ENCODE results near the gene RGS19. TPM values are rescaled to one million over a fixed set of nuclear protein-coding genes. Genes with fewer than 3 reads are reported as not detected.

Gene RGS19
- total and polyA plus RNA-seq, 4 donors = 4.9 to 12.9 (median 6.3) TPM

GRCh38 chr20:64067005-64067632, 12.2 kb downstream of the RGS19 start:
- Histone ChIP-seq H3K4me1 (ENCODE audit: control insufficient read depth in 4 of 4, insufficient read depth in 4 of 4, low read length in 3 of 4) (peaks cover 27 to 63% (median 52%) of the 10 kb centered on the region in 4 donors), H3K9me3 (ENCODE audit: control insufficient read depth in 4 of 4, low read length in 3 of 4) (no peaks in the 10 kb centered on the region), H3K9ac (ENCODE audit: low read depth in 1 of 2, low read length in 2 of 2) (no peak overlapping the region), H3K27ac (ENCODE audit: low read depth in 1 of 2, low read length in 2 of 2) (no peak overlapping the region), H3K36me3 (ENCODE audit: control insufficient read depth in 4 of 4, insufficient read depth in 3 of 4, low read depth in 1 of 4, low read length in 3 of 4) (peaks cover 0 to 2% (median 0%) of the 10 kb centered on the region in 4 donors), H3K27me3 (ENCODE audit: control insufficient read depth in 4 of 4, insufficient read depth in 4 of 4, low read length in 3 of 4) (no peaks in the 10 kb centered on the region), H3K4me3 (ENCODE audit: low read depth in 1 of 3, low read length in 3 of 3) (no peak overlapping the region)
- TF ChIP-seq SP1 (IDR thresholded peaks at IDR 0.05) (peak; percentile 10), RXRA (IDR thresholded peaks at IDR 0.05) (peak in 1 of 2 donors; percentile 42), NR2F2 (IDR thresholded peaks at IDR 0.05) (no peak), RAD21 (IDR thresholded peaks at IDR 0.05) (no peak)
- 67% methylated on average over 6 of the region's 6 CpGs for WGBS
- DNase-seq (ENCODE audit: low spot score) = no peak

DNA sequence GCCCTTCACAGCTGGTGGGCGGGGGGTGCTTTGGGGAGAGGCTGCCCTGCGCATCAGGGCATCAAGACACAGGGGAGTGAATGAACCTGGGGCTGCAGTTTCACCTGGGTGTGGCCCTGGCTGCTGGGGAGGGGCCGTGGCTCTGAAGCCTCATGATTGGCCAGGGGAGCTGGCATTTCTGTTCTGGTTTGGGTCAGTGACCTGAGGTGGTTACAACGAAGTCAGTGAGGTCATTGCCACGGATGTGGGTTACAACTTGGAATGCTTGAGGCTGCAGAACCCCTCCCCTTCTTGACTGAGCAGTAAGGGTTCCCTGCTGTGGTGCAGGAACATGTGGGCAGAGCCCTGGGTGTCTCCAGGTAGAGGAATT, 13.4 kb downstream of the RGS19 start:
- no peaks in the 10 kb centered on the region for H3K27me3 ChIP-seq (ENCODE audit: control insufficient read depth in 4 of 4, insufficient read depth in 4 of 4, low read length in 3 of 4)
- peak; percentile 86 for TF ChIP-seq SP1 (IDR thresholded peaks at IDR 0.05)
- TF ChIP-seq GABPA (IDR thresholded peaks at IDR 0.05 in 1 of 2, conservative IDR thresholded peaks at IDR 0.05 in 1 of 2) = no peak
- TF ChIP-seq HNF4A (conservative IDR thresholded peaks at IDR 0.05) = peak; percentile 36 to 65
- TF ChIP-seq JUND (IDR thresholded peaks at IDR 0.05) = peak; percentile 70 to 76
- peak; percentile 99 for TF ChIP-seq RXRA (IDR thresholded peaks at IDR 0.05)
- H3K4me3 ChIP-seq (ENCODE audit: low read depth in 1 of 3, low read length in 3 of 3) = no peak overlapping the region
- H3K9me3 ChIP-seq (ENCODE audit: control insufficient read depth in 4 of 4, low read length in 3 of 4) = no peaks in the 10 kb centered on the region
- H3K27ac ChIP-seq (ENCODE audit: low read depth in 1 of 2, low read length in 2 of 2) = peak overlapping the region; percentile 44 to 55
- no peak for DNase-seq (ENCODE audit: low spot score)
- no peaks in the 10 kb centered on the region for H3K36me3 ChIP-seq (ENCODE audit: control insufficient read depth in 4 of 4, insufficient read depth in 3 of 4, low read depth in 1 of 4, low read length in 3 of 4)
- WGBS = 18% methylated on average over 5 of the region's 5 CpGs
- no peak overlapping the region for H3K9ac ChIP-seq (ENCODE audit: low read depth in 1 of 2, low read length in 2 of 2)
- H3K4me1 ChIP-seq (ENCODE audit: control insufficient read depth in 4 of 4, insufficient read depth in 4 of 4, low read length in 3 of 4) = peaks cover 27 to 65% (median 54%) of the 10 kb centered on the region in 4 donors

DNA sequence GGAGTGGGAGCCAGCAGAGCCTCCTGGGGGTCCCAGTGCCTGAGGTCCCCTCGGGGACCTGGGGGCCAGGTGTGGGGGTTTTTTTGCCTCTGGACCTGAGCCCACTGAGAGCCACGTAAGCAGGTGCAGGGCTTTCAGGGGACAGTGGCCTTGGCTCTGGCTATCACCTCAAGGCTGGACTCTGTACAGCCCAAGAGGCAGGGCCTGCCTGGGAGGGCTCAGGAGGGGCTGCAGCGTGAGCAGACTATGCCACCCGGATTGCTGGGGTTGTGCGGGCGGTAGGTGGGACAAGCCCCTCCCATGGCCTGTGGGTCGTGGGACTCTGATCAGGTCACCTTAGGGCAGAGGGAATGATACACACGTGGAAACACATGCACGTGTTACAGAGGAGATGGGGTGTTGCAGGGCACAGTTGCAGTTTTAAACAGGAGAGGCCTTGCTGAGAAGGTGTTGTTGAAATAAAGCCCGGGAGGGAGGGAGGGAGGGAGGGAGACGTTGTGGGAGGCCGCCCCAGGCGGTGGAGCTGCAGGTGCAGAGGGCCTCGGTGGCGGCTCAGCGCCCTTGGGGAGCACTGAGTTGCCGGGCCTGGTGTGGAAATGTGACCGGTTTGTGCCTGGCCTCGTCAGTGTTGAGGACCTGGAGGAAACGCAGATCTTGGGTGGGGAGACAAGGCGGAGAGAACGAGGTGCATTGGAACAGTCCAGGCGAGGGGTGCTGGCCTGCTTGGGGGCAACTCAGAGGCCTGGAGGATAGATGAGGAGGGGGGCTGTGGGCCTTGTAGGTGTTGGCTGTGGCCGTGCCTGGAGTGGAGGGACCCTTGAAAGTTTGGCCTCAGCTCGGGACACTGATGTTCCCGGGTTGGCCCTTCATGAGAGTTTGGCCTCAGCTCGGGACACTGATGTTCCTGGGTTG, 14.0 kb downstream of the RGS19 start:
- H3K36me3 ChIP-seq (ENCODE audit: control insufficient read depth in 4 of 4, insufficient read depth in 3 of 4, low read depth in 1 of 4, low read length in 3 of 4) = no peaks in the 10 kb centered on the region
- TF ChIP-seq FOXA2 (IDR thresholded peaks at IDR 0.05) (no peak), GABPA (IDR thresholded peaks at IDR 0.05 in 1 of 2, conservative IDR thresholded peaks at IDR 0.05 in 1 of 2) (no peak), RXRA (IDR thresholded peaks at IDR 0.05) (peak; percentile 97 to 98), JUND (IDR thresholded peaks at IDR 0.05) (peak in 1 of 2 donors; percentile 44), YY1 (IDR thresholded peaks at IDR 0.05) (no peak), HNF4A (conservative IDR thresholded peaks at IDR 0.05) (peak; percentile 91 to 93), TAF1 (conservative IDR thresholded peaks at IDR 0.05) (no peak), NR2F2 (IDR thresholded peaks at IDR 0.05) (peak; percentile 39), FOXA1 (IDR thresholded peaks at IDR 0.05) (no peak), SP1 (IDR thresholded peaks at IDR 0.05) (peak; percentile 80), RAD21 (IDR thresholded peaks at IDR 0.05) (no peak), ZBTB33 (IDR thresholded peaks at IDR 0.05) (no peak), HNF4G (IDR thresholded peaks at IDR 0.05) (peak; percentile 73), MAX (IDR thresholded peaks at IDR 0.05) (no peak), EGR1 (IDR thresholded peaks at IDR 0.05; ENCODE audit: low read depth in 2 of 2) (no peak)
- TF ChIP-seq, protein P1, sequence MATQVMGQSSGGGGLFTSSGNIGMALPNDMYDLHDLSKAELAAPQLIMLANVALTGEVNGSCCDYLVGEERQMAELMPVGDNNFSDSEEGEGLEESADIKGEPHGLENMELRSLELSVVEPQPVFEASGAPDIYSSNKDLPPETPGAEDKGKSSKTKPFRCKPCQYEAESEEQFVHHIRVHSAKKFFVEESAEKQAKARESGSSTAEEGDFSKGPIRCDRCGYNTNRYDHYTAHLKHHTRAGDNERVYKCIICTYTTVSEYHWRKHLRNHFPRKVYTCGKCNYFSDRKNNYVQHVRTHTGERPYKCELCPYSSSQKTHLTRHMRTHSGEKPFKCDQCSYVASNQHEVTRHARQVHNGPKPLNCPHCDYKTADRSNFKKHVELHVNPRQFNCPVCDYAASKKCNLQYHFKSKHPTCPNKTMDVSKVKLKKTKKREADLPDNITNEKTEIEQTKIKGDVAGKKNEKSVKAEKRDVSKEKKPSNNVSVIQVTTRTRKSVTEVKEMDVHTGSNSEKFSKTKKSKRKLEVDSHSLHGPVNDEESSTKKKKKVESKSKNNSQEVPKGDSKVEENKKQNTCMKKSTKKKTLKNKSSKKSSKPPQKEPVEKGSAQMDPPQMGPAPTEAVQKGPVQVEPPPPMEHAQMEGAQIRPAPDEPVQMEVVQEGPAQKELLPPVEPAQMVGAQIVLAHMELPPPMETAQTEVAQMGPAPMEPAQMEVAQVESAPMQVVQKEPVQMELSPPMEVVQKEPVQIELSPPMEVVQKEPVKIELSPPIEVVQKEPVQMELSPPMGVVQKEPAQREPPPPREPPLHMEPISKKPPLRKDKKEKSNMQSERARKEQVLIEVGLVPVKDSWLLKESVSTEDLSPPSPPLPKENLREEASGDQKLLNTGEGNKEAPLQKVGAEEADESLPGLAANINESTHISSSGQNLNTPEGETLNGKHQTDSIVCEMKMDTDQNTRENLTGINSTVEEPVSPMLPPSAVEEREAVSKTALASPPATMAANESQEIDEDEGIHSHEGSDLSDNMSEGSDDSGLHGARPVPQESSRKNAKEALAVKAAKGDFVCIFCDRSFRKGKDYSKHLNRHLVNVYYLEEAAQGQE (IDR thresholded peaks at IDR 0.05) = peak; percentile 29
- TF ChIP-seq, protein P2, sequence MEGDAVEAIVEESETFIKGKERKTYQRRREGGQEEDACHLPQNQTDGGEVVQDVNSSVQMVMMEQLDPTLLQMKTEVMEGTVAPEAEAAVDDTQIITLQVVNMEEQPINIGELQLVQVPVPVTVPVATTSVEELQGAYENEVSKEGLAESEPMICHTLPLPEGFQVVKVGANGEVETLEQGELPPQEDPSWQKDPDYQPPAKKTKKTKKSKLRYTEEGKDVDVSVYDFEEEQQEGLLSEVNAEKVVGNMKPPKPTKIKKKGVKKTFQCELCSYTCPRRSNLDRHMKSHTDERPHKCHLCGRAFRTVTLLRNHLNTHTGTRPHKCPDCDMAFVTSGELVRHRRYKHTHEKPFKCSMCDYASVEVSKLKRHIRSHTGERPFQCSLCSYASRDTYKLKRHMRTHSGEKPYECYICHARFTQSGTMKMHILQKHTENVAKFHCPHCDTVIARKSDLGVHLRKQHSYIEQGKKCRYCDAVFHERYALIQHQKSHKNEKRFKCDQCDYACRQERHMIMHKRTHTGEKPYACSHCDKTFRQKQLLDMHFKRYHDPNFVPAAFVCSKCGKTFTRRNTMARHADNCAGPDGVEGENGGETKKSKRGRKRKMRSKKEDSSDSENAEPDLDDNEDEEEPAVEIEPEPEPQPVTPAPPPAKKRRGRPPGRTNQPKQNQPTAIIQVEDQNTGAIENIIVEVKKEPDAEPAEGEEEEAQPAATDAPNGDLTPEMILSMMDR (IDR thresholded peaks at IDR 0.05; ENCODE audit: low read depth, low read length, missing input control) = no peak
- TF ChIP-seq, protein P3, sequence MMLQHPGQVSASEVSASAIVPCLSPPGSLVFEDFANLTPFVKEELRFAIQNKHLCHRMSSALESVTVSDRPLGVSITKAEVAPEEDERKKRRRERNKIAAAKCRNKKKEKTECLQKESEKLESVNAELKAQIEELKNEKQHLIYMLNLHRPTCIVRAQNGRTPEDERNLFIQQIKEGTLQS (IDR thresholded peaks at IDR 0.05) = no peak
- peak overlapping the region; percentile 55 to 64 for H3K27ac ChIP-seq (ENCODE audit: low read depth in 1 of 2, low read length in 2 of 2)
- H3K4me1 ChIP-seq (ENCODE audit: control insufficient read depth in 4 of 4, insufficient read depth in 4 of 4, low read length in 3 of 4) = peaks cover 27 to 65% (median 54%) of the 10 kb centered on the region in 4 donors
- H3K9ac ChIP-seq (ENCODE audit: low read depth in 1 of 2, low read length in 2 of 2) = no peak overlapping the region
- 26% methylated on average over 27 of the region's 27 CpGs for WGBS
- DNase-seq (ENCODE audit: low spot score) = peak; percentile 48
- no peak overlapping the region for H3K4me3 ChIP-seq (ENCODE audit: low read depth in 1 of 3, low read length in 3 of 3)
- no peaks in the 10 kb centered on the region for H3K27me3 ChIP-seq (ENCODE audit: control insufficient read depth in 4 of 4, insufficient read depth in 4 of 4, low read length in 3 of 4)
- no peaks in the 10 kb centered on the region for H3K9me3 ChIP-seq (ENCODE audit: control insufficient read depth in 4 of 4, low read length in 3 of 4)

Data from liver (tissue), 9 donors.